ENCODE data around the gene TGFBRAP1. TPM values are rescaled to one million over a fixed set of nuclear protein-coding genes. Genes with fewer than 3 reads are reported as not detected.

The TGFBRAP1 gene
- total RNA-seq, 1 donor from 2014 or later, result 13.8 TPM

DNA sequence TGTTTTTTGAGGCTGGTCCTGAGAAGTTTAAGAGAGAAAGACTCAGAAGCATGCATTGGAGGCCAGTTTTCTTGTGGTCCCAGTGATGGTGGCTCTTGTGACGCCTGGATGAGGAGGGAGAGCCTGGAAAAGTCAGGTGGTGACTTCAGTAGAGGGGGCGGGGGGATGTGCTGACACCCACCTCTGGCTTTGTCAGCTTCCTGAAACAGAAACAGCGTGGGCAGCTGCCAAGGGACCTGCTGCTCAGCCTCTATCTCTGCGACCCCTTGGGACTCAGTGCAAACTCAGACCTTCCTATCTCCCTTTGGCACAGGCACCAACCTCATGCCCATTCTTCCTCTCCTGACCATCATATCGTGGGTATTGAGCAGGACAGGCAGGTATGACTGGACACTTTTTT, 6.4 kb downstream of the TGFBRAP1 start:
- no peak overlapping the region for H3K4me3 Mint-ChIP-seq
- Histone ChIP-seq H3K36me3 (no peaks in the 10 kb centered on the region), H3K79me2 (ENCODE audit: low read depth) (peaks cover 49% of the 10 kb centered on the region), H3K4me1 (peaks cover 7% of the 10 kb centered on the region), H2AFZ (replicated peaks) (no peak overlapping the region), H3K4me2 (no peak overlapping the region), H3K4me3 (no peak overlapping the region), H3K27ac (no peak overlapping the region), H3K9me3 (ENCODE audit: low read depth) (no peaks in the 10 kb centered on the region), H4K20me1 (ENCODE audit: low read depth) (peaks cover 9% of the 10 kb centered on the region), H3K27me3 (no peaks in the 10 kb centered on the region), H3F3A (ENCODE audit: low read depth) (no peaks in the 10 kb centered on the region), H3K9ac (no peak overlapping the region)
- H3K36me3 Mint-ChIP-seq, result no peaks in the 10 kb centered on the region
- H3K27me3 Mint-ChIP-seq (ENCODE audit: insufficient read depth, low read depth), result no peaks in the 10 kb centered on the region
- no peak overlapping the region for H3K27ac Mint-ChIP-seq
- TF ChIP-seq EZH2 (IDR thresholded peaks at IDR 0.05) (no peak), EZH2phosphoT487 (IDR thresholded peaks at IDR 0.05) (no peak)
- TF ChIP-seq, protein P1, sequence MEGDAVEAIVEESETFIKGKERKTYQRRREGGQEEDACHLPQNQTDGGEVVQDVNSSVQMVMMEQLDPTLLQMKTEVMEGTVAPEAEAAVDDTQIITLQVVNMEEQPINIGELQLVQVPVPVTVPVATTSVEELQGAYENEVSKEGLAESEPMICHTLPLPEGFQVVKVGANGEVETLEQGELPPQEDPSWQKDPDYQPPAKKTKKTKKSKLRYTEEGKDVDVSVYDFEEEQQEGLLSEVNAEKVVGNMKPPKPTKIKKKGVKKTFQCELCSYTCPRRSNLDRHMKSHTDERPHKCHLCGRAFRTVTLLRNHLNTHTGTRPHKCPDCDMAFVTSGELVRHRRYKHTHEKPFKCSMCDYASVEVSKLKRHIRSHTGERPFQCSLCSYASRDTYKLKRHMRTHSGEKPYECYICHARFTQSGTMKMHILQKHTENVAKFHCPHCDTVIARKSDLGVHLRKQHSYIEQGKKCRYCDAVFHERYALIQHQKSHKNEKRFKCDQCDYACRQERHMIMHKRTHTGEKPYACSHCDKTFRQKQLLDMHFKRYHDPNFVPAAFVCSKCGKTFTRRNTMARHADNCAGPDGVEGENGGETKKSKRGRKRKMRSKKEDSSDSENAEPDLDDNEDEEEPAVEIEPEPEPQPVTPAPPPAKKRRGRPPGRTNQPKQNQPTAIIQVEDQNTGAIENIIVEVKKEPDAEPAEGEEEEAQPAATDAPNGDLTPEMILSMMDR (IDR thresholded peaks at IDR 0.05), result no peak
- no peak for DNase-seq (ENCODE audit: low spot score)
- H3K9me3 Mint-ChIP-seq, result no peaks in the 10 kb centered on the region
- peaks cover 18% of the 10 kb centered on the region for H3K4me1 Mint-ChIP-seq

GRCh38 chr2:105321875-105322646, 7.5 kb downstream of the TGFBRAP1 start:
- Histone ChIP-seq H3K79me2 (ENCODE audit: low read depth) (peaks cover 43% of the 10 kb centered on the region), H3K27ac (no peak overlapping the region), H3K27me3 (no peaks in the 10 kb centered on the region), H3K4me3 (no peak overlapping the region), H2AFZ (replicated peaks) (no peak overlapping the region), H3F3A (ENCODE audit: low read depth) (no peaks in the 10 kb centered on the region), H3K36me3 (no peaks in the 10 kb centered on the region), H3K4me1 (peaks cover 7% of the 10 kb centered on the region), H3K9ac (no peak overlapping the region), H3K9me3 (ENCODE audit: low read depth) (no peaks in the 10 kb centered on the region), H4K20me1 (ENCODE audit: low read depth) (peaks cover 9% of the 10 kb centered on the region), H3K4me2 (no peak overlapping the region)
- Mint-ChIP-seq H3K9me3 (no peaks in the 10 kb centered on the region), H3K27me3 (ENCODE audit: insufficient read depth, low read depth) (no peaks in the 10 kb centered on the region), H3K4me1 (peaks cover 14% of the 10 kb centered on the region), H3K4me3 (no peak overlapping the region), H3K27ac (no peak overlapping the region), H3K36me3 (peaks cover 4% of the 10 kb centered on the region)
- TF ChIP-seq, protein P1 (IDR thresholded peaks at IDR 0.05), result no peak
- TF ChIP-seq EZH2phosphoT487 (IDR thresholded peaks at IDR 0.05) (no peak), EZH2 (IDR thresholded peaks at IDR 0.05) (no peak)
- no peak for DNase-seq (ENCODE audit: low spot score)

DNA sequence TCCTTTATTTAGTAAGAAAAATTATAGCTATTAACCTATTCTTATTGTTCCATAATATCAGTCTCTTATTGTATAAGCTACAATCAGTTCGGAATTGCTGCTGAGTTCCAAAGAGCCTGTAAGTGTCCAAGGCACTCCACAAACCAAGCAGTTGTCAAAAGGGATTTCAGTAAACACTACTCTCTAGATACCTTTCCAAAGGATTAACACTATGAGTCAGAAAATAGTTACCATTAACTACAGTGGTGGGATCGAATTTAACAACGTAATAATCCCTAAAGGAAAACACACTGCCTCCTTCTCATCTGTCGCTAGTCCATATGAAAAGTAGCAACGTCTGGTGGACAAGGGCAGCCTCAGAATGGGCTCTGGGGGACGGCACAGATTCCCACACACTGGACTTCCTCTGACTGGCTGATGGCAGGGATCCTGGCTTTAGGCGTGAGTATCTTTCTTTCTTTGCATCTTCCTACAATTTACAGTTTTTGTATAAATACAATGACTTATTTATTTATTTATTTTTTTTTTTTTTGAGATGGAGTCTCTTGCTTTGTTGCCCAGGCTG, 8.8 kb downstream of the TGFBRAP1 start:
- H3K27me3 Mint-ChIP-seq (ENCODE audit: insufficient read depth, low read depth), result no peaks in the 10 kb centered on the region
- Histone ChIP-seq H3K4me1 (peaks cover 7% of the 10 kb centered on the region), H3K27me3 (no peaks in the 10 kb centered on the region), H4K20me1 (ENCODE audit: low read depth) (peaks cover 9% of the 10 kb centered on the region), H2AFZ (replicated peaks) (no peak overlapping the region), H3K79me2 (ENCODE audit: low read depth) (peaks cover 43% of the 10 kb centered on the region), H3K9me3 (ENCODE audit: low read depth) (no peaks in the 10 kb centered on the region), H3K36me3 (no peaks in the 10 kb centered on the region), H3K4me3 (no peak overlapping the region), H3K9ac (no peak overlapping the region), H3K27ac (no peak overlapping the region), H3K4me2 (no peak overlapping the region), H3F3A (ENCODE audit: low read depth) (no peaks in the 10 kb centered on the region)
- peaks cover 13% of the 10 kb centered on the region for H3K4me1 Mint-ChIP-seq
- no peak for TF ChIP-seq EZH2phosphoT487 (IDR thresholded peaks at IDR 0.05)
- TF ChIP-seq, protein P1 (IDR thresholded peaks at IDR 0.05), result no peak
- TF ChIP-seq EZH2 (IDR thresholded peaks at IDR 0.05), result no peak
- H3K9me3 Mint-ChIP-seq, result no peaks in the 10 kb centered on the region
- H3K4me3 Mint-ChIP-seq, result no peak overlapping the region
- H3K27ac Mint-ChIP-seq, result no peak overlapping the region
- no peak for DNase-seq (ENCODE audit: low spot score)
- peaks cover 4% of the 10 kb centered on the region for H3K36me3 Mint-ChIP-seq
